ENCODE data around the gene MROH2A. TPM values are rescaled to one million over a fixed set of nuclear protein-coding genes. Genes with fewer than 3 reads are reported as not detected.

Gene MROH2A
- total RNA-seq, 1 experiment from 2014 or later = not detected

- ChIA-PET POLR2A (no interaction called here), CTCF (no interaction called here), RAD21 (ENCODE audit: low non-redundant PET in 1 of 2, low total read pairs in 2 of 2, uncharacterized antibody in 2 of 2, unreplicated experiment in 2 of 2) (no interaction called here)
- Histone ChIP-seq H3K27ac (ENCODE audit: low read depth, low read length) (no peak overlapping the region), H3K4me3 (replicated peaks in 1 of 2; ENCODE audit: low read depth in 1 of 2, low read length in 2 of 2) (no peak overlapping the region), H4K20me1 (ENCODE audit: insufficient read depth) (no peaks in the 10 kb centered on the region), H3K27me3 (ENCODE audit: insufficient read depth, low read length) (no peaks in the 10 kb centered on the region), H3K36me3 (ENCODE audit: control insufficient read depth in 1 of 2, insufficient read depth in 2 of 2, low read length in 2 of 2) (no peaks in the 10 kb centered on the region), H2AFZ (ENCODE audit: low read depth, low read length, poor library complexity, severe bottlenecking) (no peak overlapping the region), H3K4me1 (ENCODE audit: control insufficient read depth in 1 of 2, insufficient read depth in 2 of 2, low read length in 2 of 2) (no peaks in the 10 kb centered on the region), H3K9me2 (ENCODE audit: insufficient read depth) (no peaks in the 10 kb centered on the region), H3K9me3 (ENCODE audit: control insufficient read depth in 1 of 2, insufficient read depth in 1 of 2, low read depth in 1 of 2, low read length in 2 of 2) (no peaks in the 10 kb centered on the region), H3K4me2 (ENCODE audit: low read length) (no peak overlapping the region), H3K79me2 (ENCODE audit: insufficient read depth, low read length) (no peaks in the 10 kb centered on the region), H3K9ac (ENCODE audit: low read length) (no peak overlapping the region)
- BruUV-seq (replicated peaks) = no TSS peak
- no peak for TF ChIP-seq FOSL1 (IDR thresholded peaks at IDR 0.05; ENCODE audit: low read depth)
- no peak for TF ChIP-seq JUND (IDR thresholded peaks at IDR 0.05)
- TF ChIP-seq CEBPB (IDR thresholded peaks at IDR 0.05; ENCODE audit: low read depth) = no peak
- no peak for TF ChIP-seq EZH2phosphoT487 (IDR thresholded peaks at IDR 0.05; ENCODE audit: borderline replicate concordance)
- TF ChIP-seq SIN3A (IDR thresholded peaks at IDR 0.05; ENCODE audit: low read depth) = no peak
- TF ChIP-seq SP1 (IDR thresholded peaks at IDR 0.05; ENCODE audit: low read depth) = no peak
- TF ChIP-seq MAX (IDR thresholded peaks at IDR 0.05) = no peak
- no peak for TF ChIP-seq POLR2A (IDR thresholded peaks at IDR 0.05; ENCODE audit: borderline replicate concordance, extremely low read depth, insufficient read depth, insufficient read length)
- TF ChIP-seq, protein P1, sequence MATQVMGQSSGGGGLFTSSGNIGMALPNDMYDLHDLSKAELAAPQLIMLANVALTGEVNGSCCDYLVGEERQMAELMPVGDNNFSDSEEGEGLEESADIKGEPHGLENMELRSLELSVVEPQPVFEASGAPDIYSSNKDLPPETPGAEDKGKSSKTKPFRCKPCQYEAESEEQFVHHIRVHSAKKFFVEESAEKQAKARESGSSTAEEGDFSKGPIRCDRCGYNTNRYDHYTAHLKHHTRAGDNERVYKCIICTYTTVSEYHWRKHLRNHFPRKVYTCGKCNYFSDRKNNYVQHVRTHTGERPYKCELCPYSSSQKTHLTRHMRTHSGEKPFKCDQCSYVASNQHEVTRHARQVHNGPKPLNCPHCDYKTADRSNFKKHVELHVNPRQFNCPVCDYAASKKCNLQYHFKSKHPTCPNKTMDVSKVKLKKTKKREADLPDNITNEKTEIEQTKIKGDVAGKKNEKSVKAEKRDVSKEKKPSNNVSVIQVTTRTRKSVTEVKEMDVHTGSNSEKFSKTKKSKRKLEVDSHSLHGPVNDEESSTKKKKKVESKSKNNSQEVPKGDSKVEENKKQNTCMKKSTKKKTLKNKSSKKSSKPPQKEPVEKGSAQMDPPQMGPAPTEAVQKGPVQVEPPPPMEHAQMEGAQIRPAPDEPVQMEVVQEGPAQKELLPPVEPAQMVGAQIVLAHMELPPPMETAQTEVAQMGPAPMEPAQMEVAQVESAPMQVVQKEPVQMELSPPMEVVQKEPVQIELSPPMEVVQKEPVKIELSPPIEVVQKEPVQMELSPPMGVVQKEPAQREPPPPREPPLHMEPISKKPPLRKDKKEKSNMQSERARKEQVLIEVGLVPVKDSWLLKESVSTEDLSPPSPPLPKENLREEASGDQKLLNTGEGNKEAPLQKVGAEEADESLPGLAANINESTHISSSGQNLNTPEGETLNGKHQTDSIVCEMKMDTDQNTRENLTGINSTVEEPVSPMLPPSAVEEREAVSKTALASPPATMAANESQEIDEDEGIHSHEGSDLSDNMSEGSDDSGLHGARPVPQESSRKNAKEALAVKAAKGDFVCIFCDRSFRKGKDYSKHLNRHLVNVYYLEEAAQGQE (IDR thresholded peaks at IDR 0.05; ENCODE audit: low read depth) = no peak
- no peak for TF ChIP-seq ZBTB33 (IDR thresholded peaks at IDR 0.05; ENCODE audit: extremely low read depth, insufficient replicate concordance, low read length)
- TF ChIP-seq, protein P2, sequence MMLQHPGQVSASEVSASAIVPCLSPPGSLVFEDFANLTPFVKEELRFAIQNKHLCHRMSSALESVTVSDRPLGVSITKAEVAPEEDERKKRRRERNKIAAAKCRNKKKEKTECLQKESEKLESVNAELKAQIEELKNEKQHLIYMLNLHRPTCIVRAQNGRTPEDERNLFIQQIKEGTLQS (IDR thresholded peaks at IDR 0.05) = no peak
- TF ChIP-seq RAD21 (IDR thresholded peaks at IDR 0.05; ENCODE audit: low read depth) = no peak
- TF ChIP-seq EZH2 (IDR thresholded peaks at IDR 0.05) = no peak
- no peak for TF ChIP-seq CTCF (IDR thresholded peaks at IDR 0.05 in 2 of 3, conservative IDR thresholded peaks at IDR 0.05 in 1 of 3; ENCODE audit: borderline replicate concordance in 1 of 3, insufficient read depth in 1 of 3, low read depth in 2 of 3, low read length in 2 of 3)
- no peak for TF ChIP-seq CBX3 (IDR thresholded peaks at IDR 0.05; ENCODE audit: low read depth)
- DNase-seq (ENCODE audit: low read depth, low spot score) (no peak), ATAC-seq (no peak)
- intact Hi-C loops (cut with micrococcal nuclease) = no loop called here
Observed at GRCh38 chr2:233816771-233817170, 38.6 kb downstream of the MROH2A start.

All from HCT116 (cell line).